SKM-1 treated with dmso at 0.1 percent for 144 hours (cell line): ENCODE data around the gene COL4A2.
"Not testable (repeated sequence)": the region's sequence is repeated elsewhere in the genome, so short reads cannot be mapped to it uniquely, and the experiment has no call there.

Experiments
- DNase-seq: peaks from one replicate; lab custom pipeline; 2025; ENCODE audit not compliant: unreplicated experiment; lab: John Stamatoyannopoulos, UW

Gene COL4A2

DNA sequence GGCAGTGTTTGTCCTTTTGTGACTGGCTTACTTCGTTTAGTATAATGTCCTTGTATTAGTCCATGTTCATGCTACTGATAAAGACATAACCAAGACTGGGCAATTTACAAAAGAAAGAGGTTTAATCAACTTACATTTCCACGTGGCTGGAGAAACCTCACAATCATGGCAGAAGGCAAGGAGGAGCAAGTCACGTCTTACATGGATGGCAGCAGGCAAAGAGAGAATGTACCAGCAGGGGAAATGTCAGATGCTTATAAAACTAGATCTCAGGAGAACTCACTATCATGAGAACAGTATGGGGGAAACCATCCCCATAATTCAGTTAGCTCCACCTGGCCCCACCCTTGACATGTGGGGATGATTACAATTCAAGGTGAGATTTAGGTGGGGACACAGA, 14.5 kb downstream of the COL4A2 start:
- DNase-seq: not testable (repeated sequence)

DNA sequence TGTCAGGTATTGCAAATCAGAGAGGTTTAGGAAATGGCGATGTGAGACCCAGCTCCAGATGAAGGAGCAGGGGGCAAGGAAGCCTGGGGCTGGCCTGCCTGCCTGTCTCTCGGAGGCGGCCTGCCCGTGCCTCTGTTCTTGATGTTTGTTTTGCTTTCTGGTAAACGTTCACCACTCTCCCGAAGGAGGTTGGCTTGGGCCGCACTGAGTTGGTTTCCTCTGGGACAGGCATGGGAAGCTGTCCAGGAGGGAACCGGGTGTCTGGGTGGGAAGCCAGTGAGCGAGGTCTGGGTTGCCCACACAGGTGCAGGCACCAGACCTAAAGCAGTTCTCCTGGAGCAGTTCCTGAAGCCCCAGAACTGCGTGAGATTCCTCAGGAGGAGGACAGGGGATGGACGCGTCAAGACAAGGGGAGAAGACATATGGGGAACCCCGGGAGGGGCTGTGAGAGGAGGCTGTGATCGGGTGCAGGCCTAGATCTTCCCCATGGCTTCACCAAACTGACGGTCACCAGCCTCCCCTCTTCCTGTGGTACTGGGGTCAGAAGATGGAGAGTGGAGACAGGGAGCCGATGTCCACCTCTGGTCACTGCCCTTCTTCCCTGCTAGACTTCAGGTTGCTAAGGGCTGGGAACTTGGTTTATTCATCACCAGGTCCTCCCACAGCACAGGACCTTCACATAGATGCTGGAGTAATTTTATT, 15.2 kb downstream of the COL4A2 start:
- DNase-seq: no peak

GRCh38 chr13:110322828-110323171, 15.7 kb downstream of the COL4A2 start:
- no peak for DNase-seq

- DNase-seq: no peak
Measured at GRCh38 chr13:110323172-110323891, 16.2 kb downstream of the COL4A2 start.

GRCh38 chr13:110324026-110324749, 17.1 kb downstream of the COL4A2 start:
- no peak for DNase-seq

DNA sequence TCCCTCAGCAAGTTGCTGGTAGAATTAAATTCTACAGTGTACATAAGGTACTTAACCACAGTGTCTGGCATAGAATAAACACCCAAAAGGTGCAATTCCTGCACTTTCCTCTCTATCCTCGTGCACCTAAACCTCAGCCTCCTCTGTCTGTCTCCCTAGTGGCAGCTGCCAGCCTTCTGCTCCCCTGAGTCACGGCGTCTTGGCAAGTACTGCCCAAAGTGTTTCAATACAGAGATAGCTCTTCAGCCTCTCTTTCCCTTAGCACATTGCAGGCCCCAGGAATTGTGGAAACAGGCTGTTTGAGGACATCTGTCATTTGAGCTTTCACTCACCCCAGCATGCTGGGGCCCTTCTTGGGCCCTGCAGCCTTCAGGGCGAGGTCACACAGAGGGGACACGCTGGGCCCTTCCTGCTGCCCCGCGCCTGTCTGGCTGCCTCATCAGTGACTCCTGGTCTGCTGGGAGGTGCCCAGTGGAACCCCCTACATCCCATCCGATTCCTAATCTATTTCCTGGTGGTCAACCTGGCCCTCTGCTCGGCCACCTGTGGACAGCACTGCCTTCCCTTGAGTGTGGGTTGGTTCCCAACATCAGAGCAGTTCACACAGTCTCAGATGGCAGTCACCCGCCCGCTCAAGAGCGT, 19.3 kb downstream of the COL4A2 start:
- DNase-seq: no peak

DNA sequence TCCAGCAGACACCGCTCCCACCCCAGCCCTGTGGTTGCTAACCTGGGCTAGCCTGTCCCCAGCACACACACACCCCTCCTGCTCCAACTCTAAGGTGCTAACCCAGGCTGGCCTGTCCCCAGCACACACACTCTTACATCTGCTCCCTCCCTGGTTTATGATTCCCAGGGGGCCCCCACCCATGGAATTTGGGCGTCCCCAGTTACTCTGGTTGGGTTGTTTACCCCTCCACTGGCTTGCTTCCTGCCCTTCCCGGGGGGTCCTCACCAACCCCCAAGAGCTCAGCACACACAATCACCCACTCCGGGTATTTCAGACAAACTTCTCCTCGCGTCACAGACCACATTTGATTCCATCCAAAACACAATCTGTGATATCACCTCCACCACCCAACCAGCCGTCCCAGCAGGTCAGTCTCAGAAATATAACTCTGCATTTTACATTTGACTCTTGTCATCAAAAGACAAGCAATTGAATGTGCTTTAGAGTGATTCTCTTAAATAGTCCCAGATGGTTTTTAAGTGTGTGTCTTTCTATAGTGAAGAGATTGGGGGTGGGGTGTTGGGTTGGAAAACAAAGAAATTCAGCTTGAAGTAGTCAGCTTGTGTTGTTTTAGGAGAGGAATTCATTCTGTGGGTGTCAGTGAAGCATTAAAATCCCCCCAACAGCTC, 20.1 kb downstream of the COL4A2 start:
- no peak for DNase-seq

DNA sequence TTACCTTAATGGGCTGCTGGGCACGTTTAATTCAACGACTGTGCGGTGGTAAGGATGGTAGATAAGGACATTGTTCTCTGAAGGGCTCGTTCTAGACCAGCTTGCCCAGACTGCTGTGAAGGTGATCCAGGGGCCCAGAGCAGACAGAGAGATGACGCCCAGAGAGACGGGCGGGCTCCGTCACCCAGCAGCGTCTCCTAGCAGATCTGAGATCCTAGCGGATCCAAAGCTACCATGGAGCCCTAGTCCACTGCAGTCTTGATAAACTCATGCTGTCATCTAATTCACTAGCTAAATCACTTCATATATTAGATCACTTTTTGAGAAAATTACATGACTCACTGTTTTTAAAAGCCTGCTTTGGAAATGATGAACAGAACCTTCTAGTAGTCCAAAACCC, 21.5 kb downstream of the COL4A2 start:
- no peak for DNase-seq

DNA sequence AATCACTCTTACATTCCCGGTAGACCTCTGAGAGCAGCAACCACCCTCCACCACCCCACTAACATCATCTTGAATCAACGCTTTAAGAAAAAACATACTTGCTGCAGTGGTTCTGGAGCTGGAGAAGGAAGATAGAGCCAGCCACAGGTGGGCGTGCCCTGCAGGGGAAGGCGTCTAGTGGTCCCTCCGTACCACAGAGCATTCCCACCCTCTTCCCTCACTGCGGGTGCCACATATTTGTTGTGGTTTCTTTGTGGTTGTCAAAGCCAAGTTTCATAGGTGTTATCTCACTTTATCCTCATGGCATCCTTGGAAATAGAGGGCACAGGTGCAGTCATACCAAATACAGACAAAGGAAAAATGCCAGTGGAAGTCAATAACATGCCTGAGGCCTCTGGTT, 22.2 kb downstream of the COL4A2 start:
- DNase-seq: no peak

DNA sequence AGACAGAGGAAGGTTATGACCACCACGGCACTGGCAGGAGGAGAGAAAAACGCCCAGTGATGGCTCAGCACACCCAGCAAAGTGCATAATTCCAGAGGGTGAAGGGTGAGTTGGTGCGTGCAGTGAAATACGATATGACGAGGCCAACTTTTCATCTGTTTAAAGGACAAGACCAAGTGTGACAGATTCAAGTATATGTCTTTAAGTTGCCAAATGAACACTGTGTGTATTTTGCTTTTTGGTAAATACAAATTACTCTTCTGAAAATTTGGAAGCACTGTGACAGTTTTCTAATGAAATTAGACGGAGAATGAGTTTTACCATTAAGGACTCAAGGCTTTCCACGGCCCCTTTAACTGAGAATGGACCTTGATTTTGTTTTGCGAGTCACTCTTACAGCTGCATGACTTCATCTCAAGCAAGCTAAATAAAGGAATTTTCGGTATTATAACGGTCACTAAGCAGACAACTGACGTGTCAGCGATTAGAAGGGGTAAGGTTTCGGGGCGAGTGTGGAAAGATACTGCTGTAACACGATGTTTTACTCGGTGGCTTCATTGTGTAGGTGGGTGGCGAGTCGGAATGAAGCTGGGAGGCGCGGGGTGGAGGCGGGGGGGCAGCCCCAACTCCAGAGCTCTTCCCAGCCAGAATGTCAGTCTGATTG, 22.8 kb downstream of the COL4A2 start:
- DNase-seq: no peak

GRCh38 chr13:110330491-110331011, 23.5 kb downstream of the COL4A2 start:
- DNase-seq: no peak

DNA sequence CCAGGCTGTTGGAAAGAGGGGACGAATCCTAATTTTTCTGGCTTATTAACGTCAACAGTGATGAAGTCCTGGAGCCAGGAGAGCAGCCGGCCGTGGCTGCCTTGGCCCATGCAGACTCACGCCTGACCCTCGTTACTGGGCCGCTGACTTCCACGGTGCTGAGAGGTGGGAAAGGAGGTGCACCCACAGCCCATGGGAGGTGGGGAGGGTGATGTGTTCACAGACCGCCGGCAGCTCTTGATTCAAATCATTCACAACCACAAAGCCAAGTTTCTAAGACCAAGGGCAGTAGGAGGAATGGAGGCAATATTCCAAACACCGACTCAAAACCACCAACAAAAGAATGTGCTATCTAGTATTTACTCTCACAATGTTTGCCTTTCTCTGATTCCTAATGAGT, 24.3 kb downstream of the COL4A2 start:
- DNase-seq: no peak

DNA sequence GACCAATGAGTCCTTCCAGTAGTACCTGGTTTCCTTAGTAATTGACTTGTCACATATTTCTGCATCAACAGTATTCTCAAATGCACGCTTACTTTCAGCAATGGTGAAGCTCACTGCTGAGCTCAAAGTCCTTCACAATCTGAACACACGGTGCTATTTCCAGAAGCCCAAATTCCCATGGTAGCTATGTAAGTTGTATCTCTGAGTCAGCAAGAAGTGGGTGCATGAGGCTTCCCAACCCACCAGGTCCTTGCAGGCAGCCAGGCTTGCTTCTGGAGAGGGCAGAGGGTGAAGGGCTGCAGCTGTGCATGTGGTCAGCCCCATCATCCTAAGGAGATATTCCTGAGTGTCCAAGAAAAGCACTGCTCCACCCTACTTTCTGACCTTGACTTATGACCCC, 25.7 kb downstream of the COL4A2 start:
- no peak for DNase-seq

- no peak for DNase-seq
Measured at GRCh38 chr13:110333837-110334236, 26.8 kb downstream of the COL4A2 start.

GRCh38 chr13:110334256-110334655, 27.2 kb downstream of the COL4A2 start:
- no peak for DNase-seq

GRCh38 chr13:110334841-110335490, 27.9 kb downstream of the COL4A2 start:
- DNase-seq: no peak

GRCh38 chr13:110336108-110336507, 29.0 kb downstream of the COL4A2 start:
- DNase-seq: no peak

DNA sequence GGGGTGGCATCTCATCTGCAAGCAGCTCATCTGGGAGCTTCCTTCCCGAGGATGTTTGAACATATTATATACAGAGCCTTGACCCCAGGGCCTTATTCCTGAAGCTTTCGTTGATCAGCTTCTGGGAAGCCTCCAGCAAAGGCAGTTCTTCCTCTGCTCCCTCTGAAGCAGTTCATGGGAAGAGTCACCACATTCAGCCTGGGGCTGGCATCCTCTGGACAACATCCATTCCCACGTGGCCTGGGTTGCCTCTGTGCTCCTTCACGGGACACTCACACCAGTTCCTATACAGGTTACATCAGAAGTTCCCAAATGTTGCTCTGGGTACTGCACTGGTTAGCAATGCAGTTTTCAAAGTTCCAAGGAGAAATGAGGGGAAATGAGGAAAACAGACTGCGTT, 29.6 kb downstream of the COL4A2 start:
- DNase-seq: no peak

GRCh38 chr13:110337247-110337646, 30.2 kb downstream of the COL4A2 start:
- DNase-seq: no peak
